COLO668 (cell line): ENCODE data around the gene PDHB.

Experiments
- DNase-seq: peaks from one replicate; lab custom pipeline; 2025; ENCODE audit not compliant: unreplicated experiment; lab: John Stamatoyannopoulos, UW

Gene PDHB

GRCh38 chr3:58433400-58434167 is at the start of gene PDHB:
TSS of gene PDHB (minus strand) at chr3:58433832. CDS start at chr3:58433809, 23 bp downstream.
- peak; percentile 87 for DNase-seq

- DNase-seq: no peak
Observed at GRCh38 chr3:58482917-58483636, 49.4 kb upstream of the PDHB start.

- no peak for DNase-seq
Observed at GRCh38 chr3:58480309-58480708, 46.7 kb upstream of the PDHB start.

GRCh38 chr3:58478781-58479180 is 45.1 kb upstream of the PDHB start:
- no peak for DNase-seq

- DNase-seq: no peak
Observed at GRCh38 chr3:58474967-58475578, 41.4 kb upstream of the PDHB start.

- DNase-seq: no peak
Observed at GRCh38 chr3:58474348-58474911, 40.8 kb upstream of the PDHB start.

GRCh38 chr3:58473275-58473674 is 39.6 kb upstream of the PDHB start:
- no peak for DNase-seq

- DNase-seq: peak; percentile 72
Observed at GRCh38 chr3:58471025-58471887, 37.6 kb upstream of the PDHB start.

- no peak for DNase-seq
Observed at GRCh38 chr3:58470363-58471024, 36.9 kb upstream of the PDHB start.

GRCh38 chr3:58469096-58469495 is 35.5 kb upstream of the PDHB start:
- no peak for DNase-seq

- no peak for DNase-seq
Observed at GRCh38 chr3:58466899-58467563, 33.4 kb upstream of the PDHB start.

GRCh38 chr3:58464866-58465265 is 31.2 kb upstream of the PDHB start:
- no peak for DNase-seq

GRCh38 chr3:58463942-58464271 is 30.3 kb upstream of the PDHB start:
- no peak for DNase-seq

- DNase-seq: peak; percentile 55
Observed at GRCh38 chr3:58463181-58463941, 29.7 kb upstream of the PDHB start.

GRCh38 chr3:58462829-58463180 is 29.2 kb upstream of the PDHB start:
- no peak for DNase-seq

GRCh38 chr3:58459160-58459559 is 25.5 kb upstream of the PDHB start:
- DNase-seq: no peak

- DNase-seq: peak; percentile 13
Observed at GRCh38 chr3:58452176-58452575, 18.5 kb upstream of the PDHB start.

- DNase-seq: no peak
Observed at GRCh38 chr3:58441514-58442450, 8.2 kb upstream of the PDHB start.
